Right cardiac atrium (tissue), 5 donors: ENCODE data around the gene GPR132. TPM values are rescaled to one million over a fixed set of nuclear protein-coding genes. Genes with fewer than 3 reads are reported as not detected.

Experiments
- ATAC-seq, 2 donors: fragments of 200-7000 bp; cut with Tn5 transposase; one replicate each; pipeline versions ENCODE4 v1.8.0 to v1.9.1; 2020; ENCODE audit warnings: moderate library complexity in 2 of 2, mild to moderate bottlenecking in 1 of 2
- DNase-seq, 3 donors: peaks; one replicate each; pipeline ENCODE4 v3.0.0-alpha.2; 2020
- H3K27ac ChIP-seq: one replicate; pipeline ENCODE4 v1.5.1; 2013; ENCODE audit warnings: mild to moderate bottlenecking, low read length, control low read depth, moderate library complexity
- H3K27me3 ChIP-seq: one replicate; pipeline ENCODE4 v1.6.1; 2013; ENCODE audit not compliant: control insufficient read depth, insufficient read depth
- H3K4me1 ChIP-seq: one replicate; pipeline ENCODE4 v1.6.1; 2013; ENCODE audit warnings: low read length; ENCODE audit not compliant: control insufficient read depth, insufficient read depth
- H3K4me3 ChIP-seq: one replicate; pipeline ENCODE4 v1.5.1; 2013; ENCODE audit warnings: low read length, control low read depth
- H3K9me3 ChIP-seq: one replicate; pipeline ENCODE4 v1.6.1; 2013; ENCODE audit warnings: low read length; ENCODE audit not compliant: control insufficient read depth
- WGBS: extraction: QIAGEN DNeasy Blood & Tissue Kit; methylation state at CpG from one replicate; pipeline ENCODE4 v1.1.7; 2013; 5-methylcytosine and 5-hydroxymethylcytosine counted together
- intact Hi-C, 4 donors: fragments of 100-400 bp; cut with DNase I; formaldehyde crosslinking; loops; one replicate each; pipeline versions ENCODE4 v1.11.0 to v1.14.0; 2022 to 2023
- polyA plus RNA-seq: library from polyadenylated mRNA; stranded (reverse); fragments of 200-250 nt; gene quantifications from one replicate; pipeline ENCODE4 v1.2.3, GENCODE V29; 2013
- total RNA-seq, 4 donors: library from RNA; stranded (reverse); fragmentation: NEBNext Ultra II Directional; extraction: Animal tissue kit (Norgen Biotek cat#: 25700); gene quantifications; one replicate each; pipeline ENCODE4 v1.2.1, GENCODE V29; 2021
- donor health status: healthy with polysubstance abuse.
- donor health status: DM: no; HTN: yes; CAD: no.
- donor health status: DM: no; HTN: no; CAD: no.
- donor health status: DM: no; HTN: yes; CAD: no; lungs with severe emphysema.
- donor health status: DM: yes; HTN: yes; CAD: no.

Gene GPR132
- total and polyA plus RNA-seq, 5 donors, result 0.32 to 0.80 (median 0.70) TPM

DNA sequence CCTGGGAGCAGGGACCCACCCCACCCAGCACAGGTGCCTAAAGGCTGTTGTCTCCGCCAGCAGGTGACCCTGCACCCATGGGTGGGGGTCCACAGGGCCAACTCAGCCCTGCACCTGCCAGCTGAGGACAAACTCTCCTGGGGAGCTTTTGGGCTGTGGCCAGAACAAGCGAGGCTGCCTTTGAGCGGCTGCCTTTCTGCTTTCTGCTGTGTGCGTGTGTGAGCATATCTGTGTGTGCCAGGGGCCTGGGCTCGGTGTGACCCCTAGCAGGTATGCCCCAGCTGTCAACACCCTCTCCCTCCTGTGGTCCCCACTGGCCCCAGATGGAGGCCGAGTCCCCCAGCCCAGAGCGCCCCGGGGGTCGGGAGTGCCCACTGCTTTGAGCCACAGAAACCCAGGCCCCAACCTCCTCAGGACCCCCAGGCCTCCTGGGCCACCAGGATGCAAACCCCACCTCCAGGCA lies 25.9 kb upstream of the GPR132 start:
- H3K27ac ChIP-seq, result peak overlapping the region; percentile 1
- no peaks in the 10 kb centered on the region for H3K9me3 ChIP-seq
- intact Hi-C loops, result loop anchor here (5.0 to 10.0 kb wide), 4 partner anchors 71 to 194 kb away; partner anchors contain the start of gene JAG2 (in 1 of the 4)
- H3K4me1 ChIP-seq, result no peaks in the 10 kb centered on the region
- 67% methylated on average over 9 of the region's 9 CpGs for WGBS
- DNase-seq (peak in 1 of 3 donors; percentile 65), ATAC-seq (no peak)
- H3K4me3 ChIP-seq, result no peak overlapping the region
- H3K27me3 ChIP-seq, result no peaks in the 10 kb centered on the region

DNA sequence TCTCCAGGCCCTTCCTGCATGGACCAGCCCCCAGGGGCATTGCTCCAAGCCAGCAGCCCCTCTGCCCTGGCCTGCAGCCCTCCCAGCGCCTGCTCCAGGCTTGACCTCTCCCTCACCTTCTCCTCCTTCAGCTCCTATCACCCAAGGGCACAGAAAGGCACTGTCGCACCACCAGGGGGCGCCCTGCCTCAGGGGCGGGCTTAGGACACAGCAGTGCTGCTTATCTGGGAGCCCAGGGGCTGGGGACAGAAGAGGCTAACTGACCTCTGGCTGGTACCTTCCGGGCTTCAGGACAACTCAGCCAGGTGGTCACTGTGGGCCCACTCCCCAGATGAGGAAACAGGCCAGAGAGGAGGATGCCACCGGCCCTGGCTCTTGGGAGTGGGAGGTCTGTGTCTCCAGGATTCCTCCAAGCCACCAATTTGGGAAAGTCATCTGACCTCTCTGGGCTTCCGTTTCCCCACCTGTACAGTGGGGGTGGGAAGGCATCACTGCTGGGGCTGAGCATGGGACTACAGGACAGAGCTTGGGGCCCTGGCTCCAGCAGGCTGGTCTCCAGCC lies 25.3 kb upstream of the GPR132 start:
- WGBS, result 15% methylated on average over 7 of the region's 7 CpGs
- no peak overlapping the region for H3K4me3 ChIP-seq
- no peaks in the 10 kb centered on the region for H3K4me1 ChIP-seq
- no peaks in the 10 kb centered on the region for H3K9me3 ChIP-seq
- H3K27me3 ChIP-seq, result no peaks in the 10 kb centered on the region
- DNase-seq, result peak; percentile 86 to 95 (median 94)
- intact Hi-C loops, result loop anchor here (5.0 to 10.0 kb wide), 4 partner anchors 72 to 194 kb away; partner anchors contain the start of gene JAG2 (in 1 of the 4)
- peak overlapping the region; percentile 1 for H3K27ac ChIP-seq
- ATAC-seq, result peak; percentile 24 to 58

DNA sequence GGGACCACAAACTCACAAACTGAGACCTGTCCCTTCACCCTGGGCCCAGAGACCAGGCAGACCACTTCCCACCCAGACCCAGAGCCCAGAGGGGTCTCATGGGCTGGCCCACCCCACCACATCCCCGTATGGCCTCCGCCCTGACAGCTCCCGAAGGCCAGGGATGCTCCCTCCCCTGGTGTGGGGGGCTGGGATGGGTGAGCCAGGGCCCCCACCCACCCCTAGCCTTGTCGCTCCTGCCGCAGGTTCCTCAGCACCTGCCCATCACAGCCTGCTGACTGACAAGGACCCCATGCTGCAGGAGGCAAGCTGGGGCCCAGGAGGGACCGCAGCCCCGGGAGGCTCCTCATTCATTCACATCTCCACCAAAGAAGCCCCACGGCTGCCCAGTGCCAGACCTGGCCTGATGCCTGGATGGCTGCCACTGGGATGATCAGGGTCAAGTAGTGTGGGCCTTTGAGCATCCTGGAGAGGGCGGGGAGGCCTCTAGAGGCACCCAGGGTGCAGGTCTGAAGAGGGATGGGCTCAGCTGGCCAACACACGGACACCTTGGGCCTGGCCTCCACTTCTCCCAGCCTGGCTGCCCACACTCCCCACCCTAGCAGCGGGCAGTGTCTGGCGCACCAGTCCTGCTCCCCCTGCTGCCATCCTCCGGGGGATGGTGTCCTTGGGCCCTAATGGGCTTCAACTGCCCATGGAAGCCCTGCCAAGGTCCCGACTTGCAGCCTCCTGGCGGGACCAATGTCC lies 24.7 kb upstream of the GPR132 start:
- Histone ChIP-seq H3K27me3 (no peaks in the 10 kb centered on the region), H3K4me3 (no peak overlapping the region), H3K9me3 (no peaks in the 10 kb centered on the region), H3K4me1 (no peaks in the 10 kb centered on the region), H3K27ac (no peak overlapping the region)
- DNase-seq, result peak in 2 of 3 donors; percentile 54 to 71
- intact Hi-C loops, result loop anchor here (5.0 to 10.0 kb wide), 6 partner anchors 72 to 262 kb away; partner anchors contain the start of gene JAG2 (in 1 of the 4)
- ATAC-seq, result no peak
- WGBS, result 80% methylated on average over 15 of the region's 15 CpGs

DNA sequence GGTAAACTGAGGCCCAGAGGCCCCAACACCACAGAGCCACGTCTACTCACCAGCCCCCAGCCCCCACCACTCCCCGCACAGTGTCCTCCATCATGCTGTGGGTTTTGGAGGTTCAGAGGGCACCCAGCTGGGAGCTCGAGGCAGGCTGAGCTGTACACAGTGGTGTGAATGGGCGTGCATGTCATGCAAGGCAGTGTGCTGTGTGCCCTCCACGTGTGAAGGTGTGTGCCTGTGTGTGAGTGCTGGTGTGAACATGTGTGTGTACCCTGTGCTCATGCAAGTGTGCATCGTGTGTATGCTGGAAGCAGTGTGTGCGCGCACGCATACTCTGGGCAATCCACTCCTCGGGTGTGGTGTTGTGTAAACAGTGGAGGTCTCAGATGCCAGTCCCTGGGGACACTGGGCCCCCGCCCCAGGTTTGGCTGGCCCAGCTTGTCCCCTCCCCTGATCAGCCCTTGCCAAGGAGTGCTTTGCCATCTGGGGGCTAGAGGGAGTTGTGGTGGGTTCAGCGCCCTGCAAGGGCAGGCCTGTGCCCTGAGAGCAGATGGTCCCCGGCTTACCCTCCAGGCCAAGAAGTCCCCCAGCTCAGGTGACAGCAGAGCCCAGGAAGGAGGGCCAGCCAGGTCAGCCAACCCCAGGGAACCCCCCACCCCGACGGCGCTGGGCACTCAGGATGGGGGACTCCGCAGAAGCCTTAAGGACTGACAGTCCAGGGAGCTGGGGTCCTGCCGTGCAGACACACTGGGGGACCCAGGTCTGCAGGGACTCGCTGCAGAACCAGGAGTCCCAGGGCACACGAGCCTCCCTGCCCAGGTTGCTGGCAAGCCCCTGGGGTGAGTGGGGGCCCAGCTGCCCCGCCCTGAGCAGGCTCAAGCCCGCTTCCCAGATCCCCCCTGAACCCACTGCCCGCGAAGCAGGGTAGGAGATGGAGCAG lies 23.8 kb upstream of the GPR132 start:
- H3K27me3 ChIP-seq, result no peaks in the 10 kb centered on the region
- WGBS, result 85% methylated on average over 24 of the region's 24 CpGs
- DNase-seq, result peak in 2 of 3 donors; percentile 19 to 68
- H3K9me3 ChIP-seq, result no peaks in the 10 kb centered on the region
- no peak overlapping the region for H3K27ac ChIP-seq
- H3K4me3 ChIP-seq, result no peak overlapping the region
- no peaks in the 10 kb centered on the region for H3K4me1 ChIP-seq
- no peak for ATAC-seq
- intact Hi-C loops, result loop anchor here in 1 of 4 donors (5.0 kb wide), 2 partner anchors 203 to 263 kb away; no protein-coding TSS in a partner anchor

DNA sequence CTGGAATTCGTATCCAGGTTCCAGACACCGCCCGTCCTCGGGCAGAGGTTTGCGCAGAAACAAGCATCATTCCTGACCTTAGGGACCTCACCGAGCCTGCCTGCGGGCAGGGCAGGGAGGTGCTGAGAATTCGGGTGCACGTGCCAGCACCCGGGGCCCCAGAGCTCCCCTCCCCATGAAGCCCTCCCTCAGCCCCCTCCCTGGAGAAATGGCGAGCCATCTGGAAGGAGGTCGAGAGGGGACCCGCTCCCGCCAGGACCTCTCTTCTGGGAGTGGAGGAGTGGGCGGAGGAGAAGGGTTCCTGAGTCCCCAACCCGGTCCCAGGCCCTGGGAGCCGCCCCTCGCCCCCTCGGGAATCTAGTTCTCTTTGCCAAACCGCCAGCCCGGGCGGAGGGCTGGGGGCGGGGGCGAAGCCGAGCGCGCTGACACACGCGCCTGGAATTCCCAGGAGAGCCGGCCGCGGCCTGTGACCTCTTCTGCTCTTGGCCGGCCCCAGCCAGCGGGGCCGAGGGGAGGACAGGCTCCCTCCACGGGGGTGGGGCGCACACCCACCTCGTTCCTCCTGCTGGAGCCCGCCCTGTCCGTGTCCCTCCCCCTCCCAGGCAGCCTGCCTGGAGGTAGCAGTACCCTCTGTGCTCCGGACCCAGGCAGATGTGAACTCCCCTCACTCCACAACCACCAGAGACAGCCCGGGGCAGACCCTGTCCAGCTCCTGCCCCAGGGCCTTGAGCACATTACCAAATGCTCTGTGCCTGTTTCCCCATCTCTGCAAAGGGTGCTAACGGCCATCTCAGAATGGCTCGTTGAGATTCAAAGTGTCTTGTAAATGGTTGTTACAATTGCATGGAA lies 23.0 kb upstream of the GPR132 start:
- WGBS, result 13% methylated on average over 44 of the region's 44 CpGs
- H3K9me3 ChIP-seq, result no peaks in the 10 kb centered on the region
- DNase-seq (peak; percentile 68 to 88 (median 88)), ATAC-seq (peak; percentile 2 to 8)
- H3K4me1 ChIP-seq, result no peaks in the 10 kb centered on the region
- peak overlapping the region; percentile 34 for H3K4me3 ChIP-seq
- intact Hi-C loops, result loop anchor here in 1 of 4 donors (2.0 to 5.0 kb wide), 3 partner anchors 113 to 264 kb away; no protein-coding TSS in a partner anchor
- no peak overlapping the region for H3K27ac ChIP-seq
- no peaks in the 10 kb centered on the region for H3K27me3 ChIP-seq

DNA sequence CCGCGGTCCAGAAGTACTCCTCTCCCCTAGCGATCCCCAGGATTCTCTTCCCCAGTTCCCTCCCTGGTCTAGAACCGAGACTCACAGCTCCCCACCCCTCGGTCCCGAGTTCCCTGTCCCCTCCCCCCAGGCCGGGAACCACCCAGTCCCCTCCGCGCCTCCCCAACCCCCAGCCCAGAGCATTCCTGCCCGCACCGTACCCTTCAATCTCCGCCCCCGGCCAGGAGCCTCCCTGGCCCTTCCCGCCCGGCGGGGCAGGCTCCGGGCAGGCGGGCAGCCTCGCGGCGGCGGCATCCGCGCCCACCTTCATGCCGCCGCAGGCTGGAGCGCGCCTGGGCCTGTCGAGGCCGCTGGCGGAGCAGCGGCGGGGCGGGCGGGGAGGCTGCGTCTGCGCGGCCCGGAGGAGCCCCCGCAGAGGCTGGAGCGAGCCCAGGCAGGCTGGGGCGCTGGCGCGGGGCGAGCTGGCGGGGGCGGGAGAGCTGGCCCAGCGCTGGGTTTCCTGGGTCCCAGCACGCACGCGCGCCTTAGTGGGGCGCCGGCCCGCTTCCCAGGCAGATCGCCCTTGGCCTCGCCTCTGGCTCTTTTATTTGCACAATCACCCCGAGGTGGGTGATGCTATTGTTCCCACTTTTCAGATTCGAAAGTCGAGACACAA lies 22.2 kb upstream of the GPR132 start:
- Histone ChIP-seq H3K4me3 (peak overlapping the region; percentile 34), H3K27me3 (no peaks in the 10 kb centered on the region), H3K27ac (no peak overlapping the region), H3K4me1 (no peaks in the 10 kb centered on the region), H3K9me3 (no peaks in the 10 kb centered on the region)
- intact Hi-C loops, result loop anchor here in 1 of 4 donors (2.0 to 5.0 kb wide), 3 partner anchors 113 to 265 kb away; no protein-coding TSS in a partner anchor
- 1% methylated on average over 60 of the region's 60 CpGs for WGBS
- ATAC-seq, result peak in 1 of 2 donors; percentile 34
- DNase-seq, result peak; percentile 61 to 88 (median 84)

DNA sequence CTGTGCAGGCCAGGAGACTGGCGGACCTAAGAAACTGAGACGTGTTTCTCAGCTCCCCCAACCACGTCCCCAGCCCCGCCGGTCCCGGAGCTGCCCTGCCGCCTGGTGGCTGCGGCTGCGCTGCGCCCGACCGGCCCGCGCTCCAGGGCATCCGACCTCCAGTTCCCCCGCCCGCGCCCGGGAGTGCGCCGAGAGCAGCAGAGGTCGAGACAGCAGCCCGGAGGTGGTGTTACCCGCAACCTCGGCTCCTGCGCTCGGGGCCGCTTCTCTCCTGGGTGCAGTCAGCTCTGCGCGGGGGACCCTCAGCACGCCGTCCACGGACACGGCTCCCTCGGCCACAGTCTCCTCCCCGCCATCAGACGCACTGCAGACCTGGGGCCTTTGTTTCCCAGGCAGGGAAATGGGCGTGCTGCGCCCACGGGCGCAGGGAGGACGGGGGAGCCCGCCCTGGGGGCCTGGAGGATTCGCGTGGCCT lies 21.6 kb upstream of the GPR132 start:
- intact Hi-C loops, result loop anchor here in 1 of 4 donors (2.0 to 5.0 kb wide), 3 partner anchors 112 to 265 kb away; no protein-coding TSS in a partner anchor
- DNase-seq (peak; percentile 78 to 94 (median 92)), ATAC-seq (peak; percentile 62 to 66)
- H3K27me3 ChIP-seq, result no peaks in the 10 kb centered on the region
- peak overlapping the region; percentile 34 for H3K4me3 ChIP-seq
- no peaks in the 10 kb centered on the region for H3K4me1 ChIP-seq
- no peaks in the 10 kb centered on the region for H3K9me3 ChIP-seq
- H3K27ac ChIP-seq, result no peak overlapping the region
- WGBS, result under 1% methylated on average over 45 of the region's 45 CpGs

DNA sequence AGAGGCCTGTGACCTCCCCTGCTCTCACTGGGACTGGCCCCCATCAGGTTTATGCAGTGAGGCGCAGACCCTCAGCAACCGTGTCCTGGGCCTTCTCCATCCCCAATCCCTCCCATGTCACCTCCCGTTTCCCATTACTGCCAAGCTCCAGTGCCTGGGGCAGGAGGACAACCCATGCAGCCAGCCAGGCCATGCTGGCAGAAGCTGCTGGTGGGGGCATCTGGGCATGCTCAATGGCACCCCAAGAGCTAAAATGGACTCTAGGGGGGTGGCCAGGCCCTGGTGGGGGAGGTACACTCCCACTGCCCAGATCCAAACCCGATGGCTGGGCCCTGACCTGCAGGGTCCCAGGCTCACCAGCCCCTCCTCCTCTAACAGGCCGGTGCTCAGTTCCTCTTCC lies 20.5 kb upstream of the GPR132 start:
- 70% methylated on average over 5 of the region's 5 CpGs for WGBS
- peak in 1 of 3 donors; percentile 54 for DNase-seq
- Histone ChIP-seq H3K4me1 (no peaks in the 10 kb centered on the region), H3K27ac (no peak overlapping the region), H3K4me3 (no peak overlapping the region), H3K9me3 (no peaks in the 10 kb centered on the region), H3K27me3 (no peaks in the 10 kb centered on the region)
- intact Hi-C loops, result loop anchor here in 1 of 4 donors (2.0 to 5.0 kb wide), 3 partner anchors 111 to 267 kb away; no protein-coding TSS in a partner anchor
- no peak for ATAC-seq
